CD4-positive, alpha-beta T cell (primary cell): ENCODE results near the gene SART3. TPM values are rescaled to one million over a fixed set of nuclear protein-coding genes. Genes with fewer than 3 reads are reported as not detected.

Source experiments
- ATAC-seq: fragments of 200-7000 bp; cut with Tn5 transposase; one replicate; pipeline ENCODE4 v1.10.0; 2022; ENCODE audit warnings: mild to moderate bottlenecking; ENCODE audit not compliant: poor library complexity
- CTCF ChIA-PET: fragments of 350-600 bp; sonication (Branson Sonifier 250); formaldehyde crosslinking; loops from one replicate; lab custom pipeline; 2021; ENCODE audit warnings: antibody characterized with exemption, inconsistent platforms; lab: Charles Lee
- POLR2A ChIA-PET: fragments of 350-600 bp; sonication (Branson Sonifier 250); formaldehyde crosslinking; loops from one replicate; lab custom pipeline; 2021; ENCODE audit warnings: antibody characterized with exemption, inconsistent platforms; lab: Charles Lee
- DNase-seq, 14 experiments: peaks; one replicate each; pipeline ENCODE4 v3.0.0-alpha.2; 2013 to 2020; ENCODE audit warnings: mixed read lengths in 2 of 14
- H3K27ac ChIP-seq, 2 donors: one replicate each; pipeline versions ENCODE4 v1.5.1 to v1.7.0; 2013; ENCODE audit warnings: low read length in 2 of 2, low read depth in 1 of 2, mild to moderate bottlenecking in 1 of 2
- H3K27me3 ChIP-seq, 2 experiments: 1 replicate in 1 of 2; 2 replicates in 1 of 2; pipeline versions ENCODE4 v1.6.1 to v1.7.0; 2013; ENCODE audit warnings: low read length in 2 of 2, control low read depth in 1 of 2, mild to moderate bottlenecking in 1 of 2, moderate library complexity in 1 of 2; ENCODE audit not compliant: insufficient read depth in 2 of 2, control insufficient read depth in 1 of 2
- H3K36me3 ChIP-seq: one replicate; pipeline ENCODE4 v1.6.1; 2013; ENCODE audit warnings: low read length, control low read depth; ENCODE audit not compliant: insufficient read depth
- H3K4me1 ChIP-seq: one replicate; pipeline ENCODE4 v1.6.1; 2013; ENCODE audit warnings: low read length, control low read depth; ENCODE audit not compliant: insufficient read depth
- H3K4me3 ChIP-seq: one replicate; pipeline ENCODE4 v1.5.1; 2013; ENCODE audit warnings: mild to moderate bottlenecking, low read length, moderate library complexity
- H3K9me3 ChIP-seq, 2 experiments: 1 replicate in 1 of 2; 2 replicates in 1 of 2; pipeline versions ENCODE4 v1.6.1 to v1.7.0; 2013; ENCODE audit warnings: low read length in 2 of 2, mild to moderate bottlenecking in 2 of 2, control low read depth in 1 of 2, moderate library complexity in 1 of 2; ENCODE audit not compliant: control insufficient read depth in 1 of 2, insufficient read depth in 1 of 2
- H3K27ac Mint-ChIP-seq: one replicate; pipeline ENCODE4 v1.8.0; 2020; ENCODE audit warnings: mixed read lengths
- H3K27me3 Mint-ChIP-seq: one replicate; pipeline ENCODE4 v1.8.0; 2021; ENCODE audit warnings: mixed read lengths
- H3K36me3 Mint-ChIP-seq: one replicate; pipeline ENCODE4 v1.8.0; 2021; ENCODE audit warnings: low read depth, mixed read lengths
- H3K4me1 Mint-ChIP-seq: one replicate; pipeline ENCODE4 v1.8.0; 2021; ENCODE audit warnings: low read depth, mixed read lengths
- H3K4me3 Mint-ChIP-seq: one replicate; pipeline ENCODE4 v1.8.0; 2020; ENCODE audit warnings: mild to moderate bottlenecking, mixed read lengths
- H3K9me3 Mint-ChIP-seq: one replicate; pipeline ENCODE4 v1.8.0; 2020; ENCODE audit warnings: mixed read lengths
- CTCF ChIP-seq: fragments of 200-600 bp; IDR thresholded peaks from one replicate; pipeline ENCODE4 v1.8.0; 2022; ENCODE audit warnings: antibody characterized with exemption, mild to moderate bottlenecking
- intact Hi-C, 2 experiments: fragments of 100-400 bp; cut with DNase I in 1 of 2; cut with micrococcal nuclease in 1 of 2; formaldehyde crosslinking; loops; one replicate each; pipeline versions ENCODE4 v1.15.1 to v1.9.0; 2023 to 2025; cut with DNase I, micrococcal nuclease
- total RNA-seq, 174 experiments: library from RNA in 2 of 174; stranded (reverse) in 2 of 174; gene quantifications; one replicate each; pipeline ENCODE4 v1.2.3 and lab custom pipeline; 2021 to 2026

Gene SART3
- total RNA-seq, 2 experiments from 2014 or later = 95.1 to 104 TPM

GRCh38 chr12:108484431-108484830 lies 76.5 kb downstream of the SART3 start:
- Mint-ChIP-seq H3K4me3 (no peak overlapping the region), H3K27me3 (peaks cover 71% of the 10 kb centered on the region), H3K27ac (no peak overlapping the region), H3K4me1 (no peaks in the 10 kb centered on the region), H3K9me3 (peaks cover 5% of the 10 kb centered on the region), H3K36me3 (no peaks in the 10 kb centered on the region)
- Histone ChIP-seq H3K9me3 (peaks cover 0 to 7% of the 10 kb centered on the region in 2 experiments), H3K27me3 (peaks cover 0 to 7% of the 10 kb centered on the region in 2 experiments), H3K4me3 (no peak overlapping the region), H3K4me1 (no peaks in the 10 kb centered on the region), H3K36me3 (no peaks in the 10 kb centered on the region), H3K27ac (no peak overlapping the region)
- ChIA-PET CTCF (no interaction called here), POLR2A (no interaction called here)
- ATAC-seq (no peak), DNase-seq (no peak)
- intact Hi-C loops = no loop called here
- TF ChIP-seq CTCF = no peak

- intact Hi-C loops = no loop called here
- no peak for TF ChIP-seq CTCF
- CTCF ChIA-PET = no interaction called here
- Histone ChIP-seq H3K36me3 (no peaks in the 10 kb centered on the region), H3K27me3 (peaks cover 0 to 7% of the 10 kb centered on the region in 2 experiments), H3K4me3 (no peak overlapping the region), H3K27ac (no peak overlapping the region), H3K4me1 (no peaks in the 10 kb centered on the region), H3K9me3 (no peaks in the 10 kb centered on the region)
- DNase-seq = no peak
- Mint-ChIP-seq H3K4me1 (no peaks in the 10 kb centered on the region), H3K9me3 (peaks cover 5% of the 10 kb centered on the region), H3K36me3 (no peaks in the 10 kb centered on the region), H3K27ac (no peak overlapping the region), H3K4me3 (no peak overlapping the region), H3K27me3 (peaks cover 62% of the 10 kb centered on the region)
- no peak for ATAC-seq
- POLR2A ChIA-PET = no interaction called here
These were observed 77.5 kb downstream of the SART3 start for GRCh38 chr12:108483213-108484059.

- Histone ChIP-seq H3K4me3 (no peak overlapping the region), H3K27me3 (peaks cover 0 to 7% of the 10 kb centered on the region in 2 experiments), H3K4me1 (no peaks in the 10 kb centered on the region), H3K27ac (no peak overlapping the region), H3K36me3 (no peaks in the 10 kb centered on the region), H3K9me3 (no peaks in the 10 kb centered on the region)
- no peak for DNase-seq
- TF ChIP-seq CTCF = no peak
- intact Hi-C loops = no loop called here
- POLR2A ChIA-PET = no interaction called here
- ATAC-seq = no peak
- CTCF ChIA-PET = no interaction called here
- Mint-ChIP-seq H3K4me3 (no peak overlapping the region), H3K9me3 (peaks cover 5% of the 10 kb centered on the region), H3K27ac (no peak overlapping the region), H3K4me1 (no peaks in the 10 kb centered on the region), H3K27me3 (peaks cover 60% of the 10 kb centered on the region), H3K36me3 (no peaks in the 10 kb centered on the region)
These were observed 78.2 kb downstream of the SART3 start for GRCh38 chr12:108482717-108483212.
